Left colon (tissue), 2 donors: Measurements from ENCODE around the gene GPRASP3. TPM values are rescaled to one million over a fixed set of nuclear protein-coding genes. Genes with fewer than 3 reads are reported as not detected.

ENCODE experiments used
- ATAC-seq: fragments of 200-7000 bp; cut with Tn5 transposase; one replicate; pipeline ENCODE4 v1.9.1; 2020; ENCODE audit warnings: mild to moderate bottlenecking, moderate library complexity
- DNase-seq, 2 donors: peaks; one replicate each; pipeline ENCODE4 v3.0.0-alpha.2; 2020
- intact Hi-C, 2 donors: fragments of 100-400 bp; cut with DNase I in 1 of 2; cut with micrococcal nuclease in 1 of 2; formaldehyde crosslinking; loops; one replicate each; pipeline versions ENCODE4 v1.11.2 to v1.14.0; 2022; cut with DNase I, micrococcal nuclease
- total RNA-seq, 2 donors: library from RNA; stranded (reverse); fragmentation: NEBNext Ultra II Directional; extraction: Animal tissue kit (Norgen Biotek cat#: 25700); gene quantifications; one replicate each; pipeline ENCODE4 v1.2.1, GENCODE V29; 2021
- donor health status: DM: no; HTN: no; CAD: no.
- donor health status: DM: yes; HTN: yes; CAD: no.

Gene GPRASP3
- total RNA-seq, 2 donors from 2014 or later: 3.1 to 3.2 TPM

DNA sequence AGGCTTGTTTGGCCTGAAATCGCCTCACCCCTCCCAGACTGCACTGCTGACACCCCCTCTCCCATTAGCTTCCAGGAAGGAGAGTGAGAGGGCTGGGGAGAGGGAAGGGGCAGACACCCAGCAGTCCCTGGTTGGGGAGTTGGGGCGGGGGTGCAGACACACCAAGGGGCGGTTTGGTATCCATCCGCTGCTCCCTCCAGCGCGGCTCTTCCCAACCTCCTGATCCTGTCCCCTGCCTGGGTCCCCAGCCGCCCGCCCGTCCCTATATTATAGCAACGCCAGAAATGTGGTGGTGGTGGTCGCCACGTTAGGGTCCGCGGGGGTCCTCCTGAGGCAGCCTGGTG lies 24.9 kb downstream of the GPRASP3 start:
- no peak for ATAC-seq
- intact Hi-C loops: no loop called here
- DNase-seq: no peak

DNA sequence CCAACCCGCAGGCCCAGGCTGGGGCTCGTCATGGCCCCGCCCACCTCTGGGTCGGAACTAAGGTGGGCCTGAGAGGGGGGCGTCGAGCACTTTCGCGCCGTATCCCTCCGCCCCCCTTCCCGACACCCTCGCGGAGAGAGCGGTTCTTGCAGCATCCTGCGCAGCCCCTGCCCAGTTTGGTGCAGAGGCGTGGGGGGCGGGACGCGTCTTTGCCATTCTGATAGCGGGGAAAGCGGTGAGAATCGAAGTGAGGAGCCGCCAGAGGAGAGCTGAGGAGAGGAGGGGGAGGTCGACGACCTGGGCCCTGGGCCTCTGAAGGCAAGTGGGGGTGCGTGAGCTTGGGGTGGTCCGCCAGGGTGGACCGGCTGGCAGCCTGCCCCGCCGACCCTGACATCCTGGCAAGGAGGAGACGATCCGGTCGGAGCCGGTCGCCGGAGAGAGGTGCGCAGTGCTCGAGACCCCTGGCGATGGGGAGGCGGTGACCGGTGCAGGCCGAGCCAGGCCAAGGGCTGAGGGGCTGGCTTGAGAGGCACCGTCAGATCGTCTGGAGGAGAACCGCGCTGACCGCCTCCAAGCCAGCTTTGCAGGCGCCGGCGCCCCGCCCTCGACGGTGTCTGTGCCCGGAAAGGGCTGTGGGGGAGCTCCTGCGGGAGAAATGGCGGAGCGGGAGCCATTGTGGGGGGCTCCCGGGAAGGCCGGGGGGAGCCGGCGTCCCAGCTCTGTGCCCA lies 25.5 kb downstream of the GPRASP3 start:
- peak; percentile 73 for ATAC-seq
- DNase-seq: peak; percentile 24 to 39
- intact Hi-C loops: no loop called here

DNA sequence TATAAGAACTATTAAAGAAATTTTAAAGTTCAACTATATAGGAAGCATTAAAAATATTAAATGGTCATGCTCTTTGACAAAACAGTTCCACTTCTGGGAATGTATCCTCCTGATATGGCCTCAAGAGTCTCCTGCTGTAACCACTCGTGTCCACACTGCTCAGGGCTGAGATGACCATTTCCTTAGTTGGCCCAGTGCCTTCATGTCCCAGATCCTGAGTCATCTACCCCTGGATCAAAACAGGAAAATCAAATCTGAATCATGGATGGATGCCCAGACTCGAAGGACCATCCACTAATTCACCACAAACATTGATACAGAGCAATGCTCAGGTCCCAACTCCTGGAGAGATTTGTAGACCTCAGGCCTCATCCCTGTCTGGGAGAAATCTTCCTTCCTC lies 44.7 kb downstream of the GPRASP3 start:
- intact Hi-C loops: no loop called here
- ATAC-seq (no peak), DNase-seq (no peak)

DNA sequence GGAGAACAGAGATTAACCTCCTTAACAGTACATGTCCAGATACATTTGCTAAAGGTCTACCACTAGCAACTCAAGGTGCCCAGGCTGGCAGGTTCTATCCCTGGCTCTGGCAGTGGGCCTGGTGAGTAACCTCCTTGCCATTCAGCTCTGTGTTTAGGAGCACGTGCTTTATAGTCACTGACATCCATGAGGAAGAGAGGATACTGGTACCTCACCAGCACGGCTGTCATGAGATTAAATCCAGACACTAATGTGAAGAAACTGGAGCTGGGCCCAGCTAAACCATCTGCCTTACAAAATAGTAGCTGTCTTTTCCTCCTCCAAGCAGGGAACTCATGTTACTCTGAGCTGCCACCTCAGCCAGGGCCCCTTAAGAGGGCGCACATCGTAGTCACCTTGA lies 45.3 kb downstream of the GPRASP3 start:
- DNase-seq (peak in 1 of 2 donors; percentile 40), ATAC-seq (no peak)

DNA sequence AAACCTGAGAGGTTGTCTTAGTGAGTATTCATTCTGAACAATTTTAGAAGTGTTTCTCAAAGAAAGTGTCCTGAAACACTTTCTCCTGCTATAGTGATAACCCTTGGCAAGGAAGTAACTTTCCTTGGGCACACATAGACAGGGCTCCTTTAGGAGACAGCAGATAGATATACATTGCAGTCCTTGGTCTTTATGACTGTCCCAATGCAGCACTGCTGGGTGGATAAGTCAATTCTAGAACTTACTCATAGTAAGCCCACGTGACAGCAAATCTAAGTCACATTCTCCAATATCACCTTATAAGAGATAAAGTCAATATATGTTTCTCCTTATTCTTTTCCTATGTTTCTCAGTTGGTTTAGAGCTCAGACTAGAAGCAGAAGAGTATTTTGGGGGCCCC lies 46.7 kb downstream of the GPRASP3 start:
- ATAC-seq (no peak), DNase-seq (no peak)
- intact Hi-C loops: no loop called here

More for the DNA sequence above, 45.3 kb downstream of the GPRASP3 start:
- intact Hi-C loops: no loop called here

DNA sequence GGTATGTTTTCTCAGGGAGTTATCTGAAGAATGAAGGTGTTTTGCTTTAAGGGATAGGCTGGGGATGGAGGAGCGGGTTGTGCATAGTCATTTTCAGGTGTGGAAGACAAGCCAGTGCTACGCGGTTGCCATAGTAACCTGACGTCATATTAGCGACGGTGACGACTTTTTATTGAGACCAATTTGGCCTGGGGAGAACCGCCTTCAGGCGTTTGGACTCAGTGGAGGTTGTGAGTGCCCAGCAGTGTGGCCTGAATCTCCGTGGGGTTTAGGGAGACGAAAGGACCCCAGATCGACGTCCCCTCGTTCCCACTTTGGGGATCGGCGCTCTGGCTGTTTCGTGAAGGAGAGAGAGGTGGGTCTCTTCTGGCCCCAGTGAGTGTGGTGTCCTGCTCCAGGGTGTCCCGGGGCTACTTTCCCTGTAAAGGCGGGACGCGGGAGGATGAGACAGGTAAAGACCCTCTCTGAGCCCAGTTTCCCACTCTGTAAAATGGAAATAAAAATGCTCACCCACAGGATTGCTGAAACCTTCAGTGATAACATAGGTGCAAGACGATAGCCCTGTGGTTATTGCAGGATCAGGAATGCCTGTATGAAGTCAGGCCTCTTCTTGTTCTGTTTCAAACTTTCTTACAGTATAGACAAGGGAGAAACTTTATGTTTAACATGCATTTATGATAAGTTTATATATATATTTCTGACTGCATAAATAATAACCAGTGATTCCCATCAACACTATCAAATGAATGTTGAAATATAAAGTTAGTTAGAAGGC lies 48.6 kb downstream of the GPRASP3 start:
- intact Hi-C loops: no loop called here
- ATAC-seq: peak; percentile 99
- peak; percentile 76 to 81 for DNase-seq

Other genes starting within 250 kb of the GPRASP3 start
- gene TCP11X2, start 248.9 kb upstream of the GPRASP3 start, total RNA-seq: not detected
- under 1 TPM; 0.42 to 0.46 TPM for gene TMSB15A, start 204.0 kb upstream of the GPRASP3 start, total RNA-seq
- 10 to 100 TPM in 1 of 2 donors, 1 to 10 TPM in 1; 9.6 to 12.1 TPM for gene ARMCX5, start 121.2 kb upstream of the GPRASP3 start, total RNA-seq
- gene GPRASP1, start 69.3 kb upstream of the GPRASP3 start, total RNA-seq: 1 to 10 TPM; 2.5 to 5.0 TPM
- 1 to 10 TPM; 1.5 to 4.4 TPM for gene GPRASP2, start 8.3 kb upstream of the GPRASP3 start, total RNA-seq
- gene RAB40AL, start 216.5 kb downstream of the GPRASP3 start, total RNA-seq: 1 to 10 TPM; 1.0 to 1.5 TPM